Measurements from ENCODE around the gene NAE1.
"Not testable (repeated sequence)": the region's sequence is repeated elsewhere in the genome, so short reads cannot be mapped to it uniquely, and the experiment has no call there.

The NAE1 gene

DNA sequence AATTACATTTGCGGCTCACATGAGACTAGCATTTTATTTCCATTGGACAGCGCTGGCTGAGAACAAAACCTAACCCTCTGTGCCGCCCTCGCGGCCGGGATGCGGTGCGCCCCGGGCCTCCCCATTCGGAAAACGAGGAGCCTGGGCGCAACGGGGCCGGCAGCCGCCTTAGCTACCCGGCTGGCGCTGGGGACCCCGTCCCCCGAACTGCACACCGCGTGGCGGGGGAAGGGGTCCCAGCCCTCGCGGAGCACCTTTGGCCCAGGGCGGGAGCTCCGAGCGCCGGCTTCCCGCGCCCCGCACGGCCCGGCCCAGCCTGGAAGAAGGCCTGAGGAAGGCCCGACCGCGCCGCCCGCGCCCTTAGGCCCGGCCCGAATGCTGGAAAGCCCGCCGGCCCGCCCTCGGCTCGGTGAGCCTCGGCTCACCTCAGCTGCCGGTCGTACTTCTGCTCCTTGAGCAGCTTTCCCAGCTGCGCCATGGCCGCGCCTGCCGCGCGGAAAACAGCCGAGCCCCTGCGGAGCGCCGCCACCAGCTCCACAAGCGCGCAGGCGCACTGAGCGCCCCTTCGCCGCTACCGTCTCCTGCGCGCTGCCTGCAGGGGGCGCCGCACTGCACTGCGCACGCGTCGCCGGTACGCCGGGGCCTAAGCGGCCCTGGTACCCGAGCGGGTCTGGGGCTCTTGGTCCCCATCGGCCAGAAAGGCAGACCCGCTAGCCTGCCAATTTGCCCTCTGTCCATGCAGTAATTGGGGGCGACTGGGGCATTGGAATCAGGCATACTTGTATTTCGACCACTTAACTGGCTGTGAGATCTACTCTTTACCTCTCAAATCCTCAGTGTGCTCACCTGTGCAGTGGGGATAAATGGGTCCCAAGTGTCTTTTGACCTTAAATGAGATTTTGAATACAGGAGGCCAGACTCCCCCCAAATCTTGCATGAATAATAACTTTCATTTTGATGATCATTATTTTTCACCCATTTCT, at the start of gene NAE1:
NAE1 (minus strand) TSS at position 555 of the 983 bp plus-strand sequence; CDS start at position 478, 77 bp downstream.
- peak; percentile 94 for DNase-seq

DNA sequence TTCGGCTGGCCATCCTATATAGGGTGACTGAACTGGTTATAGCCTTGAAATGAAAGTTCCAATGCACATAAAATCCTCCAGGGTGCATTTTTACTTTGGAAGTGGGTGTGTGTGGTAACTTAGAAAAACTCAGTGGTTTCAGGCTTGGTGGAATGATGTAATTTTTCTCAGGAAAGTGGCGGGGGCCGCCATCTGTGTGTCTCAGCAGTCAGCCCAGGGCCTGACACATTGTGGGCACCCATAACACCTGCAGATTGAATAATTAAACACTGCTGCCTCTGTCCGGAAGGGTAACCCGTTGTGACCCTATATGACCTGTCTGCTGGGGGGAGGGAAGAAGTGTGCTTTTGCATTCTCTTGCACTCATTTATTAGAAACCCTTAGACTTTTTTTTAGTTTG, 47.3 kb upstream of the NAE1 start:
- peak; percentile 75 for DNase-seq

DNA sequence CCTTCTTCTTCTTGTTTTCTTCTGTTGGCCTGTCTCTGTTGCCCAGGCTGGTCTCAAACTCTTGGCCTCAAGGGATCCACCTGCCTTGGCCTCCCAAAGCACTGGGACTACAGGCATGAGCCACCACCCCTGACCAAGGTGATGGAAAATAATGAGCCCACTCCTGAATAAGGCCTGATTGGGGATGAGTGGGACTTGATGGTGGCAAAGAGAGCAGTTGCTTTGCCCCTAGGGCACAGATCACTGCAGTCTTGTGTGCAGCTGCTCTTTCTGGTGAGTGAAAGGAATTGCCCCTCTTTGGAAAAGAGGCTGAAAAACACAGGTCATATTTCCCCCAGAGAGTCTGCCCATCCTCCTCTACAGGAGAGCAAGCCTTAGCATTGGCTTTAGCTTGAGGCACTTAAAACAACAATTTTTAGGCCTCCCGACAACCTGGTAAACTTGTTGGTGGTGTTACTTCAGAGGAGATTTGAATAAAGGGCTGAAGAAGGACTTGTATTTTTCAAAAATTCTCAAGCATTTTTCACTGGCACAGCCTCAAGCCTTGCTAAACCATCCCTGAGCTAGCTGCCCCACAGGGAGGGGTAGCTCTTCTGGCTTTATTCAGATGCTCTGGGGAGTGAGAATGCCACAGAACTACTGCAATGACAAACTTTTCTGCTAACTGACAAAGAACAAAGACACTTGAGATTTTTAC, 43.5 kb upstream of the NAE1 start:
- DNase-seq: peak; percentile 75

DNA sequence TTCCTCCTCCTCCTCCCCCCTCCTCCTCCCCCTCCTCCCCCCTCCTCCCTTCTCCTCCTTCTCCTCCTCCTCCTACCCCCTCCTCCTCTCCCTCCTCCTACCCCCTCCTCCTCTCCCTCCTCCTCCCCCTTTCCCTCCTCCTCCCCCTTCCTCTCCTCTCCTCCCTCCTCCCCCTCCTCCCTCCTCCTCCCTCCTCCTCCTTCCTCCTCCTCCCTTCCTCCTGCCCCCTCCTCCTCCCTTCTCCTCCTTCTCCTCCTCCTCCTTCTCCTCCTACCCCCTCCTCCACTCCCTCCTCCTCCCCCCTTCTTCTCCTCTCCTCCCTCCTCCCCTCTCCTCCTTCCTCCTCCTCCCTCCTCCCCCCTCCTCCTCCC, 42.9 kb upstream of the NAE1 start:
- DNase-seq: no peak

DNA sequence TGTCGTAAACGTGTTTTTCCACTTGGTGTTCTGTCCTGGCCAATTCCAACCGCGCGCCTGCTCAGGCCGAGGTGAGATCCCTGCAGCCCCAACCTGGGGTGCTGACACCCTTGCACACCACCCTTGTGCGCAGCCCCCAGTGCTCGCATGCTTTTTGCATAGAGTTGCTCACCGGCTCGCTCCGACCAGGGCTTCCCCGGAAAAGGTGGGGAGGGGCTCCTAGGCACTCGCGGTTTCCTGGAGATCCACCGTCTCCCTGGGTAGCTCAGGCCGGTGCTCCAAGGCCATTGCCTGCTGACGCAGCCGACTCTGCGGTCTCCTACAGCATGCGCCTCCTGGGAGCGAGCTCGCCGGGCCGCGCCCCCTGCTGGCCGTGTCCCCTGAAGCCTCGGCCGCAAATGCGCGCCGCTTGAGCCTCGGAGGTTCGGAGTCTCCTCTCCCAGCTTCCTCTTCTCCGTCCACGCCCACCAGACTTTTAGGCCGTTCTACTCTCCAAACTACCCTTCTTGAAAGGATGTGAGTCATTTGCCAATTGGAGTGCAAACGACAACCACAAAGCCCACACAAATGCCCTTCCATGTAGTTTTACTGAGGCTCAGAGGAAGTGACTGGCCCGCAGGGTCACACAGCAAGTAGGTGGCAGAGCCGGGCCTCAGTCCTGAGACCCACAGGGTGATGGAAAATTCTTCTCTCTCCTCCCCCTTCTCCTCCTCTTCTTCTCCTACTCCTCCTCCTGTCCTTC, 42.3 kb upstream of the NAE1 start:
- peak; percentile 98 for DNase-seq

DNA sequence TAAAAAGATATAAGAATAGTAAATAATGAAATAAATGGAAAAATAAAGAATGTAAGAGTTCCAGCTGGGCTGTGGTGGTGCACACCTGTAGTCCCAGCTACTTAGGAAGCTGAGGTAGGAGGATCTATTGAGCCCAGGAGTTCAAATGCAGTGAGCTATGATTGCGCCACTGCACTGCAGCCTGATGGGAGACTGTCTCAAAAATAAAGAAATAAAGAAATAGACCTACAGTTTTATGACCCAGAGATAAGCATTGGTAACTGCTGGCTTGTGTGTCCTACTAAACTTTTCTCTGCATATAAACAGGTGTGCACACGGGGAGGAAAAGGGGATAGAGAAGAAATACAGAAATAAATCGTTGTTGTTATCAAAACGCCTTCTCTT, 41.8 kb upstream of the NAE1 start:
- DNase-seq: no peak

DNA sequence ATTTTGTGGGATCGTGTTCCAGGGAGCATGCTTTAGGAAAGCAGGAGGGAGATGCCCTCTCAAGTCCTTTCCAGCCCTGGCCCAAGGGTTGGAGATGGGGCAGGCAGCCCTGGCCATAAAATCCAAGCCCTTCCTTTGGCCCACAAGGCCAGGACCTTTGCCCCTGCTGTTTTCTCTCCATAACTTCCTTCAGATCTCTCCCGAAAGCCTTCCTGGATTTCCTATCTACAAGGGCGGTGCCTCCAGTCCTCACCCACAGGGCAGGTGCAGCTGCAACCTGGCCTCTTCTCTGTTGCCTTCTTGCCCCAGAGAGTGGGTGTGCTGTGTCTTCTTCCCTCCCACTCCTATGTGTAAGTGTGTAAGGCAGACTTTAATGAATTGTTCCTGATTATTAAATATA, 41.1 kb upstream of the NAE1 start:
- no peak for DNase-seq

DNA sequence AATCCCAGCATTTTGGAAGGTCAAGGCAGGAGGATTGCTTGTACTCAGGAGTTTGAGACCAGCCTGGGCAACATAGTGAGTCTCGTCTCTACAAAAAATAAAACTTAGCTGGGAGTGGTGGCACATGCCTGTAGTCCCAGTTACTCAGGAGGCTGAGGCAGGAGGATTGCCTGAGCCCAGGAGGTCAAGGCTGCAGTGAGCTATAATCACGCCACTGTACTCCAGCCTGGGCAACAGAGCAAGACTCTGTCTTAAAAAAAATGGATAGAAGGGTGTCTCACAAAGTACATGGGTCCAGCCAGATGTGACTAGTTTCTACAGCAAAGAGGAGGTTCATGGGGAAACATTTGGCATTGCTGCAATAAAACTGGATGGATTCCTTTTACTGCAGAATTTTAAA, 40.6 kb upstream of the NAE1 start:
- DNase-seq: not testable (repeated sequence)

DNA sequence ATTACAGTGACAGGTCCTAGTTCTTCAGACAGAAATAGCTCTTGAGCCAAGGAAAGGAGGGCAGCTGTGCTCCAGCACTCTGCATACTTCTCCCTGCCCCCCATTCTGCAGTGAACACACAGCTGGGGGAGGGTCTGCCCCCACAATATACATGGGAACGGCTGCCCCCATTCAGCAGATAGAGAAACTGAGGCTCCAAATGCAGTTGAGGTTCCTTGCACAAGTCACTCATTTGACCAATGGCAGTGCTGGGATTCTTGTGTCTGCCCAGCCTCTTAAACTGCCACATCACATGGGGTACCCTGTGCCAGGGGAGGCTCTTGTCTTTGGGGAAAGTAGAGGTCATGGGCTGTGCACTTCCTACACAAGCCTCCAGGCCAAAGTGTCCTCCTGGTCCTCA, 38.6 kb upstream of the NAE1 start:
- no peak for DNase-seq

DNA sequence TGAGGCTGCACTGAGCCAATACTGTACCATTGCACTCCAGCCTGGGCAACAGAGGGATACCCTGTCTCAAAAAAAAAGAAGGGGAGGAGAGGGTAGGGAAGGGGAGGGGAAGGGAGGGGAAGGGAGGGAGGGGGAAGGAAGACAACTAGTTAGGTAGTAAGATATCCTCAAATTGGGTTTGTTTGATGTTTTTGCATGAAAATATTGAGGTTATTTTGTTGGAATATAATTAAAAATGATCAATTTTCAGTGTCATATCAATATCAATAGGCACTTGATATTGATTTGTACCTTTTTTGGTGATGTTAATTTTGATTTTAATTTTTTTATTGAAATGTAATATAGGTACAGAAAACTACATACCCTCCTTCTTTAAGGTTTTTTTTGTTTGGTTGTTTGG, 32.9 kb upstream of the NAE1 start:
- DNase-seq: no peak

DNA sequence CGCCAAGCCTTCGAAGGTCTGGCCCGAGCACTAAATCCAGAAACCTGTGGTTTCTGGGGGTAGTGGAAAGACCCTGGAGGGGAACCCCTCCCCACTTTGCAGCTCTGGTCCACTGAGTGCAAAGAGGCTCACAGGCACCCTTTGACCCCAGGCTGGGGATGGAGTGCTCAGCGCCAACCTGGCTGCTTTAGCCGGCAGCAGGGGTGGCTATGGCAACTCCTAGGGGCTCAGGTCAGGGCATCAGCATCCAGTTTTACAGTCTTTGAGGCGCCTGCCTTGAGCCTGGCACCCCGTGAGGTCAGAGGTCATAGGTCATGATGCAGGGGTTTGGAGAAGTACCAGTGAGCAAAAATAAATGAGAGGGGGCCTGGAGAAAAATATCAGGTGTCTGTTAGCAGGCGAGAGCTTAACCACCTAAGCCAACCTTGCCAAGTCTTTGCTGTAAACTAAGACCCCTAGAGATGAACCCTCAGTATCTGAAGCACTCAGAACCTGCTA, 31.3 kb upstream of the NAE1 start:
- DNase-seq: no peak

DNA sequence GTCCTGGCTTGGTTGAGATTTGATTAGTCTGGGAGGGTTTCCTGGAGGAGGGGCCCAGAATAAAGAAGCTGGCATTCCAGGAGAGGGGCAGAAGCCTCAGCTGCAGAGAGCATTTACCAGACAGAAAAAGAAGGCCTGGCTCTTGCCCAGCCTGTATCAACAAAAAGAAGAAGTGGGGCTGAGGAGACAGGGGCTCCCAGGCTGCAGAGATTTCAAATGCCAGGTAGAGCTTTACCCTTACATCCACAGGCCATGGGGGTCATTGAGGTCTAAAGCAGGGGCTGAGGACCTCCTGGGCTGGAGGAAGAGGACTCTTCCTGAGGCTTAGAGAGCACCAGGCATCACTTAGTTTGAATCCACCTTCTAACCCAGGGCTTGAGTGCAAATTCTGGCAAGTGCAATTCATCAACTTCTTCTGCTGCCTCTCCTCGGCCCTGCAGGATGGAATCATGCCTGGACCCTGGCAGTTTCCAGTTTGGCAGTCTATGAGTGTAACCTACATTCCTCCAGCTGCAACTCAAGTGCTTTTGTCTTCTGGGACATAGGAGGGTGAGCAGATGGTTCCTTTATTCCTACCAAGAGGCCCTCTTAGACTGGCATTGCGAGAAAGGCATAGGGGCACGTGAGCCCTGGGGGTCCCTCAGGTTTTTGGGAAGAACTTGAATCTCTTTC, 28.8 kb upstream of the NAE1 start:
- DNase-seq: no peak

DNA sequence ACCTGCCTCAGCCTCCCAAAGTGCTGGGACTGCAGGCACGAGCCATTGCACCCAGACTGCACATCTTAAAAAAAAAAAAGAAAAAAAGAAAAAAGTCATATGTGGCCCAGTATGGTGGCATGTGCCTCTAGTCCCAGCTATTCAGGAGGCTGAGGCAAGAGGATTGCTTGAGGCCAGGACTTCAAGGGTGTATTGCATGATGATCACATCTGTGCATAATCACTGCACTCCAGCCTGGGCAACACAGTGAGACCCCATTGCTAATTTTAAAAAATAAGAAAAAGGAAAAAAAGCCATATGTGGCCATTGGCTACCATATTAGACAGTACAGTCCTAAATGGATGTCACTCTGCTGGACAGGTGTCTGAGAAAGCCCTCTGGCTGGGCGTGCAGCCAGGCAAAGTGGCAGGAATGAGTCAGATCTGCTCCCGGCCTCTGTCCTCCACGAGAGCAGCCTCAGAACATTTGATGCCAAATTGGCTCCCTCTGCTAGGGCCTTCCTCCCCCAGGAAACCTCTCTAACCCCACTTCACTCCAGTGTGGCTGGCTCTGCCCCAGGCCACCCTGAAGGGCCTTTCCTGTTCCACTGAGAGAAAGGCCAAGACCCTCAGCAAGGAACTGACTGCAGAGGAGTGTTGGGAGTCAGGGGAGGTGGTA, 28.1 kb upstream of the NAE1 start:
- no peak for DNase-seq

DNA sequence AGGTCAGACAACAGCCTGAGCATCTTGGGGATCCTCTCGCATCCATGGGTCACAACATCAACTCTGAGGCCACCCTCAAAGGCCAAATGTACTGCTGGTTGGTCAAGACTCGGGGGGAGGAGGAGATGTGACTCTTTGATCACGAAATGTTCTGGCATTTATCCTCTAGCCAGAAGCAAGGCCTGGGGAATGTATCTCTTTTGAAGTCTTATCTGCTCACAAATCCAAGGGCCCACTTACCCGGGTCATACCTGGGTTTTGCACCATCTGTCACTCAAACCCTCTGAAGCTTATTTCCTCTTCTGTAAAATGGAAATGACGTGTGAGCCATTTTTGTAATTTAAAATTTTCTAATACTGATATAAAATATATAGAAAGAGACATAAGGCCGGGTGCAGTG, 26.7 kb upstream of the NAE1 start:
- DNase-seq: no peak

DNA sequence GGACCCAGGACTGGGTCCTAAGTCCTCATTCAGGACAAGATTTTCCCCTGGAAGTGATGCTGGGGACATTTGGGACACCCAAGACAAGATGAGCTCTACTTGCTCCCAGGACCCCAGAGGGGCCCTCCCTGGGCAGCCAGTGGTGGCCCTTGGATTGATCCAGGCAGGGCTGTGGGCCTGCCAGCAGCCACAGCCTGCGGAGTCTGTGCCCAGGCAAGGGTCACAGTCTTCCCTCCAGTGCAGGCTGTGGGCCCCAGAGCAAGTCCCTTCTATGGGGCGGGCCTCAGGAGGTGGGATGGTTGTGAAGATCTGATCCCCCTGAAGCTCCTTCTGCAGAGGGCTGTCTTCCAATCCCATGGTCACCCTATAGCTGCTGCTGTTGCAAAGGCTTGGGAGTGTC, 26.0 kb upstream of the NAE1 start:
- DNase-seq: no peak

DNA sequence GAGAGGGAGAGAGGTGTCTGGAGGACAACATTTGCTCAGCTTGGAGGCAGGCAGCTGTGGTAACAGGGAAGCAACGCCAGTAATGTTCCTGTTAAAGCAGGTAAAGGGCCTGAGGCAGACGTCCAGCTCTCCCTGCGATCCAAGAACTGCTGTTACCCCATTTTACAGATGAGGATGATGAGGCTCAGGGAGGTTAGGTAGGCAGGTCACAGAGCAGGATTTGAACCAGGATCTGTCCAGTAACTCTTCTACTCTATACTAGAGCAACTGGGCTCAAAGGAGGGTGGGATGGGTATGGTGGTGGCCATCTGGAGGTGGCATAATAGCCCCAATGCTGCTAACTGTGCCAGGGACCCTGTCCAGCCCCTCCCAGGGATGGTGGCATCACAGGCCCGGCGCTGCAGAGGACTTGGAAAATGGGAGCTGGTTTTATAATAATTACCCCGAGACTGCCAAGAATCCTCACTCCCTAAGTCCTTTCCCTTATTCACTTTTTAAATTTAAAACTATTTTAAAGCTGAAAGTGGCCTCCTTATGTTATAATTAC, 25.5 kb upstream of the NAE1 start:
- no peak for DNase-seq

DNA sequence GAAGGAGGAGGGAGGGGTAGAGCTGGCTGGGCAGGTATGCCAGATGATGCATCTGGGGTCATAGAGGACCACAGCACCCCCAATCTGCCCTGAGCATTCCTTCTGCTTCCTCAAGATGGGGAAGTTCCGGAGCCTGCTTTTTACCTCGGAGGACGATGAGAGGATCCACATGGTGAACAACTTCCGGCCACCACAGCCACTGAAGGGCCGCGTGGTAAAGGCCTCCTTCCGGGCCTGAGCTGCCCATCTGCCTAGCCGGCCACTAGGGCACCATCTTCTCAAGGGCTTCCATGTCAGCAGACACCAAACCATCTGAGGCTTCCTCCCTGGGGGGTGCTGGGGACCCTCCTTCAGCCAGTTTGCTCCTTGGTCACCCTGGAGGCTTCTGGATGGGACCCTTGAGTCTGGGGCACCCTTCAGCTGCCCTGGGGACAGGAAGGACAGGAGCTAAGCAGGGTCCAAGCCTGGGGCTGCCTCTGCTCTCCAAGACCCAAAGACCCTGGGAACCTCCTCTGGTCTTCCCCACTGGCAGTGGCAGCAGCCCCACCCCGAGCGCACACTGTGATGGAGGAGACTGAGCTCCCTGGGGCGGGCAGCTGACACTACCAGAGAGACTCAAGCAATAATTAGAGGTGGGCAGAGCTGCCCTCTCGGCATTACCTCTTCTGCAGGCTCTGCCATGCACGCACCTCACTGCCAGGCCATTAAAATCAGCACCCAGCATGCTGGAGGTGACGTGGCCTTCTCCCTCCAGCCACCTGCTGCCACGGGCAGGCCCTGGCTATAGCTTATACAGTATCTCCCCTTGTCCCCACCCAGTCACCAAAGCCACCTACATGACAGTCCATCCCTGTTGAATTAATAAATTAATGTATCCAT, 22.7 kb upstream of the NAE1 start:
- no peak for DNase-seq

DNA sequence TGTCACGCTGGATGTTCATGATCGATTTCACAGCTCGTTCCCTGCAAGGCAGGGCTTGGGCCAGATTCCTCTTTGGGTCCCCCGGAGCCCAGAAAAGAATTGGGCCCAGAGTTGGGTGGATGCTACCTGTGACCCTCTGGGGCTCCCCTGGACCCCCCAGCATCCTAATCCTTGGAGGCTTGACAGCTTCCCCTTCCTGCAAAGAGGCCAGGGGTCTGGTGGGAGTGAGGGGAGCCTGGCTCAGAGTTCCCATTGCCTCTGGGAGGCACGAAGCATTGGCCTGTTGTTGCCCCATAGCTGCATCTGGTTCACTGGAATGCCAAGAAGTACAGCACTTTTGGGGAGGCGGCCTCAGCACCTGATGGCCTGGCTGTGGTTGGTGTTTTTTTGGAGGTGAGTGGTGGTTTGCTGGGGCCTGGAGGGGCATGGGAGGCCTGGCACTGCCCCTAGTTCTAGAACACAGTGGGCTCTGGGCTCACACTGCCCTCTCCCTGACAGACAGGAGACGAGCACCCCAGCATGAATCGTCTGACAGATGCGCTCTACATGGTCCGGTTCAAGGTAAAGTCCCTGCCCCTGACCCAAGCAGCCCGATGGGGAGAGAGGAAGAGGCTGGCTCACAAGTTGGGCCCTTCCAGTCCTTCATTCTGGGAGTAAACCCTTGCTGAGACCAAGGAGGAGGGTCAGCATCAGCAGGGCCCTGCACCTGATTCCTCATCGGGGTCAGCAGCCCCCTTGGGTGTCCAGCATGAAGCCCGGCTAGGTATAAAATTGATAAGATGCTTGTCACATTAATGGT, 20.6 kb upstream of the NAE1 start:
- no peak for DNase-seq

DNA sequence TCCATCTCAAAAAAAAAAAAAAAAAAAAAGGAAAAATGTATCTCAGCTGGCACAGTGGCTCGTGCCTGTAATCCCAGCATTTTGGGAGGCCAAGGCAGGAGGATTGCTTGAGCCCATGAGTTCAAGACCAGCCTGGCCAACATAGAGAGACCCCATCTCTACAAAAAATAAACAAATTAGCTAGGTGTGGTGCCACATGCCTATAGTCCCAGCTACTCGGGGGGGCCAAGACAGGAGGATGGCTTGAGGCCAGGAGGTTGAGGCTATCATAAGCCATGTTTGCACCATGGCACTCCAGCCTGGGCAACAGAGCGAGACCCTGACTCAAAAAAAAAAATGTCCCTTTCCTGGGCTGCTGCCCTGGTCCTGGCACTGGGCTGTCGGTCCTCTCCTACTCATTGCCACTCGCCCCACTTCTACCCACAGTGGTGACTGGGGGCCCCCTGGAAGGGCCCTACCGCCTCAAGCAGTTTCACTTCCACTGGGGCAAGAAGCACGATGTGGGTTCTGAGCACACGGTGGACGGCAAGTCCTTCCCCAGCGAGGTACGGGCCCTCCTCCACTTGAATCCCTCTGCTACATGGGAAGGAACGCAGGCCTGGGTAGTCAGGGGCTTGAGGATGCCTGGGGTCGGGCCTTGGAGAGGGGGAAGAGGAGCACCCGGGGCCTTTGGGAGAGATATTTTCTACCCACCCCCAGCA, 19.5 kb upstream of the NAE1 start:
- no peak for DNase-seq
